ENCODE measurements around the gene EMX2.

The EMX2 gene

DNA sequence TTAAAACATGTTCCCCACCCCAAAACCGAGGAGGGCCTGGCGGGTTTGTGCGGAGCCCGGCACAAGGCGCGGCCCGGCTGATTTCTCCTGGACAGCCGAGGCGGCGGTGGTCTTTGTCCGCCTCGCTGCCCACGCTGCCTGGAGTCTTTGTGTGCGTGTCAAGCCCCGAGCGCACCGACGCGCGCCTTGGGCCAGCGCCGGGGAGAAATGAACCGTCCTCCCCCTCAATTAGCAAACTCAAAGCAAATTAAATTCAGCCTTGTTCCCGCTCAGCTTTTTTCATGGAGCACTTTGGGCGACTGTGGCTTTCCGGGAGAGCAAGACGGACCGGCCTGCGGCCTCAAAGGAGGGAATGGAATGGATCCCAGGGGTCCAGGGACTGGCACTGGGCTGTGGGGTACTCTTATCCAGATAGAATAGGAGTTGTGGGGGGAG lies 4.1 kb downstream of the EMX2 start:
- TF ChIP-seq CTCF (conservative IDR thresholded peaks at IDR 0.05): no peak
- H3K27ac ChIP-seq: no peak overlapping the region

DNA sequence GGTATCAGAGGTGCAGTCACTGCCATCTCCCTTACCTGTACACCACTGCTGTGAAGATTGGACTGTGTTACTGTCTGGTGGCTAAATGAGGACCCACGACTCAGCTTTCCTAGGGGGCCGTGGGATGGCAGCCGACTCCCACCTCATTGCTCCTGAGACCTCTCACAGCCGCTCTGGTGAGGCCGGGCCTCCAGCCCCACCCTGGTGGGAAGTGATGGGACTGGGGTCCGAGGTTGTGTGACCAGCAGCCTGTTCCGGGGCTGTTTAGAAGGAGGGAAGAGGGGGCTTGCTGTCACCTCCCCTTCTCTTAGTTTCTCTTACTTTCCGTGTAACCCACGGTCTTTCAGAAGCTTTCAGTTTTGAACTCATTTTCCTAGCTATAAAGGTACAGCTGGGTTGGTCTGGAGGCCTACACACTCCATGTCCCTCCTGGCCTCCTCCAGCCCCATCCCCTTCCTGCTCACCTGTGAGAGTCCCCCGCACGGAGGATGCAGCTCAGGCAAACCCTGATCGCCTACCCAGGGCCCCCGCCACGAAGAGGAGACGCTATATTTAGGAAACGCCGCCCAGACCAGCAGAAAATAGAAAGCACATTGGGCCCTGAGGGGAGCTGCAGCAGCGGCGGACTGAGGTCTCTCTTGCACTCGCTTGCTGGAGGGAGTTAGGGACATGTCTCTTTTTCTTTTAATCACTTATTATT lies 4.6 kb downstream of the EMX2 start:
- H3K27ac ChIP-seq: no peak overlapping the region
- no peak for TF ChIP-seq CTCF (conservative IDR thresholded peaks at IDR 0.05)

- no peak overlapping the region for H3K27ac ChIP-seq
- TF ChIP-seq CTCF (conservative IDR thresholded peaks at IDR 0.05): no peak
Observed at GRCh38 chr10:117547716-117548668, 5.4 kb downstream of the EMX2 start.

- H3K27ac ChIP-seq: no peak overlapping the region
- no peak for TF ChIP-seq CTCF (conservative IDR thresholded peaks at IDR 0.05)
Observed at GRCh38 chr10:117549100-117549585, 6.6 kb downstream of the EMX2 start.

- H3K27ac ChIP-seq: no peak overlapping the region
- TF ChIP-seq CTCF (conservative IDR thresholded peaks at IDR 0.05): no peak
Observed at GRCh38 chr10:117550076-117550475, 7.5 kb downstream of the EMX2 start.

GRCh38 chr10:117550599-117551329 lies 8.2 kb downstream of the EMX2 start:
- no peak overlapping the region for H3K27ac ChIP-seq
- TF ChIP-seq CTCF (conservative IDR thresholded peaks at IDR 0.05): no peak

All from VCaP (cell line).